Measurements from ENCODE around the gene VAPB.

Gene VAPB

GRCh38 chr20:58483470-58483869, 94.4 kb downstream of the VAPB start:
- DNase-seq: no peak

GRCh38 chr20:58485393-58485792, 96.4 kb downstream of the VAPB start:
- no peak for DNase-seq

- DNase-seq: no peak
These were observed 97.2 kb downstream of the VAPB start for GRCh38 chr20:58486207-58486606.

GRCh38 chr20:58492074-58492718, 103.2 kb downstream of the VAPB start:
- DNase-seq: no peak

GRCh38 chr20:58492795-58493524, 103.9 kb downstream of the VAPB start:
- no peak for DNase-seq

GRCh38 chr20:58494923-58495622, 106.0 kb downstream of the VAPB start:
- no peak for DNase-seq

GRCh38 chr20:58495623-58496428, 106.8 kb downstream of the VAPB start:
- DNase-seq: no peak

GRCh38 chr20:58496429-58496769, 107.4 kb downstream of the VAPB start:
- no peak for DNase-seq

- DNase-seq: no peak
These were observed 108.1 kb downstream of the VAPB start for GRCh38 chr20:58497076-58497641.

- no peak for DNase-seq
These were observed 108.9 kb downstream of the VAPB start for GRCh38 chr20:58497724-58498469.

GRCh38 chr20:58498470-58499068, 109.5 kb downstream of the VAPB start:
- DNase-seq: no peak

- DNase-seq: no peak
These were observed 111.2 kb downstream of the VAPB start for GRCh38 chr20:58500256-58500655.
